NCI-H187 (cell line): ENCODE results near the gene ATP6V0B.

ENCODE experiments used
- DNase-seq, 2 experiments: peaks; one replicate each; lab custom pipeline; 2025; lab: John Stamatoyannopoulos, UW

Gene ATP6V0B

GRCh38 chr1:43969746-43970466, 4.9 kb upstream of the ATP6V0B start, which contains the start of gene DPH2:
Gene DPH2 (plus strand): TSS chr1:43970010. CDS start chr1:43970176, 166 bp downstream.
- peak; percentile 79 to 94 for DNase-seq

- no peak for DNase-seq
Measured at GRCh38 chr1:43970502-43970901, 4.3 kb upstream of the ATP6V0B start.

GRCh38 chr1:43970911-43971310, 3.8 kb upstream of the ATP6V0B start:
- no peak for DNase-seq

- no peak for DNase-seq
Measured at GRCh38 chr1:43971336-43971980, 3.3 kb upstream of the ATP6V0B start.

DNA sequence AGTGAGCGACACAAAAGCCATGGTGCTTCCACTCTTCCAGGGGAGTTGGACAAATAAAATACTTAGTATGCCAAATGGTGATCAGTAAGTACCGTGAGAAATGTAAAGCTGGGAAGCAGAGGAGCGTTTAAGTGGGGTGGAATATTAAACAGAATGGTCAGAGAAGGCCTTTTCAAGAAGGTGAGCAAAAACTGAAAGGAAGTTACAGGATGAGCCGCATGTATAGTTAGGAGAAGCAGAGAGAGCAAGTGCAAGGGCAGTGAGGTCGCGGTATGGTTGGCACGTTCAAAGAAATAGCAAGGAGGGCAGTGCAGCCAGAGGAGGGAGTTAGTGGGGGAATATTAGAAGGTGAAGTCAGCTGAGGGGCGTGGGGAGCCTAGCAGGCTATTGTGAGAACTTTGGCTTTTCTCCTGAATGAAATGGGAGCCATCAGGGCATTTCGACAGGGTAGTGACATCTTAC, 748 bp upstream of the ATP6V0B start:
- no peak for DNase-seq

- DNase-seq: no peak
Measured at GRCh38 chr1:43975249-43975961, 645 bp downstream of the ATP6V0B start.

- DNase-seq: no peak
Measured at GRCh38 chr1:43976045-43976444, 1.3 kb downstream of the ATP6V0B start.

- DNase-seq: no peak
Measured at GRCh38 chr1:43976890-43977289, 2.1 kb downstream of the ATP6V0B start.

- DNase-seq: no peak
Measured at GRCh38 chr1:43977376-43978263, 2.9 kb downstream of the ATP6V0B start.

DNA sequence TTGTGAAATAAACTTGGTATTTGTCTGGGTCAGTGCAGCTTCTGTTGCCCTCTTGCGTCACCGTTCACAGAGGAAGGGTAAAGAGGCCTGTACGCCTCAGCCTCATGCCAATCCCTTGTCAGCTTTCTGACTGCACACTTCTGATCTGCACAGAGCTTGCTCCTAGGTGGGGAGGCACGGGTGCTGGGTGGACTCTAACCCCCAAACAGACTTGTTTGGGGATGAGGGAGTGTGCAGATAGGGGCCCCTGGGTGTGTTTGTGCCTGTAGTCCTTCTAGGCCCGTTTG, 3.4 kb downstream of the ATP6V0B start:
- no peak for DNase-seq

GRCh38 chr1:43978551-43979260, 3.9 kb downstream of the ATP6V0B start, which contains the start of gene B4GALT2:
Gene B4GALT2 (plus strand): TSS chr1:43979210. CDS start chr1:43981161, 1,951 bp downstream.
- DNase-seq: no peak

DNA sequence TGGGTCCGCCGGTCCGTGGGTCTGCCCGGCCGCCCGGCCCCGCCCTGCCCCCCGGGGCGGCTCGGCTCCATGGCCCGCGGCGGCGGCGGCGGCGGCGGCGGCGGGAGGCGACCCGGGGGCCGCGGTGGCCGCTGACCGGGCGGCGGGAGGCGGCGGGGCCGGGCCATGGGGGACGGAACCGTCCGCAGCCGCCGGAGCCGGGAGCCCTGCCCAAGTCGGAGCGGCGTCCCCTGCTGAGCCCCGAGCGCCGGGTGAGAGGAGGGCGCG, 4.4 kb downstream of the ATP6V0B start:
- DNase-seq: no peak

GRCh38 chr1:43979528-43980254, 4.9 kb downstream of the ATP6V0B start:
- no peak for DNase-seq

DNA sequence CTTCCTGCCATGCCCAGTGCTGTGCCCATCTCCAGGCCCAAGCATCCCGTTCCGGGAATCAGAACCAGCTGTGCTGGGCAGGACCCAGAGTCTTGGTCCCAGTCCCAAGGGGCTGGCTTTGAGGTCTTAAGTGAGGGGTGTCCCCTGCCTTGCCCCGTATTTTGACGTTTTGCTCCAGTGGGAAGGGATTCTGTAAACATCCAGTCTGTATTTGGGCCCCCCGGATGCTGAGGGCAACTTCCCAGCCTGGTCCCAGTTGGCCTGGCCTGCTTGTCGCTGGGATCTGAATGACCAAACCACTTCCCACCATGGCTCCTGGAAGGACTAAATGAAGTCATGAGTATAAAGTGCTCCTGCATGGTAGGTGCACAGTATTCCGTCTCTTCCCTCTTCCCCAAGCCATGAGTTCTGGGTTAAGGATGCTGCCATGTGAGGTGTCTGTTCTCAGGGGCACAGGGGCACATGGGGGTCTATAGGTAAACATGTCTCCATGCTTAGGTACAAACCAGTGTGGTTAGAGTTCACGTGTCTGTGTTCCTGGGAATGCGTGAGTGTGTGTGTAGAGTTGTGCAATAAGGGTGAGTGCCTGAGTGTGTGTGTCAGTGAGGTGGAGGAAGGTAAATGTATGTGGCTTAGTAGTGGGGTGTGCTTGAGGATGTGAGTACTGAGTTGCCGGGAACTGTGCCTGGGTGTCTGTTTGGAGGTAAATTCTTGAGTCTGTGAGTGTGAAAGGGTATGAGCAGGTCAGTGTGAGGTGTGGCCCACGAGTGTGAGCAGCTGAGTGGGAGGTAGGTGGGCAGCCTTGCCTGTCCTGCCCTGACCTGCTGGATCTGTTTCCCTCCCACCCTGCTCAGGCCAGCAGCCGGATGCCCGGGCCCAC, 5.7 kb downstream of the ATP6V0B start:
- no peak for DNase-seq

DNA sequence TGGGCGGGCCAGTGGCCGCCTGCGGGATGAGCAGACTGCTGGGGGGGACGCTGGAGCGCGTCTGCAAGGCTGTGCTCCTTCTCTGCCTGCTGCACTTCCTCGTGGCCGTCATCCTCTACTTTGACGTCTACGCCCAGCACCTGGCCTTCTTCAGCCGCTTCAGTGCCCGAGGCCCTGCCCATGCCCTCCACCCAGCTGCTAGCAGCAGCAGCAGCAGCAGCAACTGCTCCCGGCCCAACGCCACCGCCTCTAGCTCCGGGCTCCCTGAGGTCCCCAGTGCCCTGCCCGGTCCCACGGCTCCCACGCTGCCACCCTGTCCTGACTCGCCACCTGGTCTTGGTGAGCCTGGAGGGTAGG, 6.4 kb downstream of the ATP6V0B start:
- DNase-seq: no peak

GRCh38 chr1:43981636-43982035, 6.9 kb downstream of the ATP6V0B start:
- no peak for DNase-seq

DNA sequence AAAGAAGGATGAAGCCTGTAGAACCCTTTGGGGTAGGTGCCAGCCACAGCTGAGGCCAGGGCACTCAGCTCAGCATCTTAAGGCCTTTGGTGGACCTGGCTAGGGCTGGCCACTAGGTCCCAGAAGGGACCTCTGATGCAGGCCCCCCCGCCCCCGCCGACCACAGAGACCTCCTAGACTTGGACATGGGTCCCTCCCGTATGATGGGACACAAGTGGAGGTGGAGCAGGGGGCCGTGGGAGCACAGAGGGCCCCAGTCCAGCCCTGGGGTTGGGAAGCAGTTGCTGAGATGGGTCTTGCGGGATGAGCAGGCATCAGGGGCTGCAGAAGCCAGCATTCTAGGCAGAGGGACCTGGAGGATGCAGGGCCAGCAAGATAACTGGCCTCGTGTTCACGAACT, 7.5 kb downstream of the ATP6V0B start:
- no peak for DNase-seq

DNA sequence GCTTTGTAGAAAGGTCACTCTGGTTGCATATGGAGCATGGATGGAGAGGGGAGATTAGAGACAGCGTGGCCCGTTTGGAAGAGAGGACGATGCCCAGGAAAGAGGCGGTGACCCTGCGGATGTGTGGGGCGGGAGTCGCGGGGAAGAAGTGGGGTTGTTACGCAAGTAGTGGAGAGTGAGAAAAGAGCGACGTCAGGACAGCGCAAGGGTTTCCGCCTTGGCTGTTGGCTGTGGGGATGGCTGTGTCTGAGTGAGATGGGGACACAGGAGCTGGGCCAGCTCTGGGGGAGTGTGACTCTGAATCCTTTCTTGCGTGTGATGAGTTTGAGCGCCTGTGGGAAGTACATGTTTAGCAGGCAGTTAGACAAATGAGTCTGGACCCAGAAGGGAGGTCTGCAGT, 8.0 kb downstream of the ATP6V0B start:
- no peak for DNase-seq

GRCh38 chr1:43983253-43983899, 8.6 kb downstream of the ATP6V0B start:
- DNase-seq: no peak

GRCh38 chr1:43984855-43985254, 10.1 kb downstream of the ATP6V0B start:
- DNase-seq: no peak
